BLaER1 treated with 17β-estradiol and CSF1 and Interleukin-3, amounts not matched to agents 10 nM and 100 nM (cell line): Measurements from ENCODE around the gene PHOX2A.

Experiments used
- H3K27ac ChIP-seq, 11 experiments: shearing (Covaris generic); formaldehyde crosslinking; 2 replicates each; pipeline ENCODE4 v1.8.1; 2022
- H3K27me3 ChIP-seq, 11 experiments: shearing (Covaris generic); formaldehyde crosslinking; 2 replicates each; pipeline ENCODE4 v1.8.1; 2022
- H3K36me3 ChIP-seq, 11 experiments: shearing (Covaris generic); formaldehyde crosslinking; 2 replicates each; pipeline ENCODE4 v1.8.1; 2022
- H3K4me1 ChIP-seq, 10 experiments: shearing (Covaris generic); formaldehyde crosslinking; 2 replicates each; pipeline ENCODE4 v1.8.1; 2022
- H3K4me2 ChIP-seq, 11 experiments: shearing (Covaris generic); formaldehyde crosslinking; 2 replicates each; pipeline ENCODE4 v1.8.1; 2022
- H3K4me3 ChIP-seq, 10 experiments: shearing (Covaris generic); formaldehyde crosslinking; 2 replicates each; pipeline ENCODE4 v1.8.1; 2022
- H3K9ac ChIP-seq, 11 experiments: shearing (Covaris generic); formaldehyde crosslinking; 2 replicates each; pipeline ENCODE4 v1.8.1; 2022
- H3K9me3 ChIP-seq, 11 experiments: shearing (Covaris generic); formaldehyde crosslinking; replicated peaks in 1 of 11; 2 replicates each; pipeline ENCODE4 v1.8.1; 2022
- H4K20me1 ChIP-seq, 11 experiments: shearing (Covaris generic); formaldehyde crosslinking; 2 replicates each; pipeline ENCODE4 v1.8.1; 2022
- Cebpa-rat ChIP-seq, 11 experiments: shearing (Covaris generic); IDR thresholded peaks; 2 replicates each; pipeline ENCODE4 v1.8.1; 2022

PHOX2A gene

DNA sequence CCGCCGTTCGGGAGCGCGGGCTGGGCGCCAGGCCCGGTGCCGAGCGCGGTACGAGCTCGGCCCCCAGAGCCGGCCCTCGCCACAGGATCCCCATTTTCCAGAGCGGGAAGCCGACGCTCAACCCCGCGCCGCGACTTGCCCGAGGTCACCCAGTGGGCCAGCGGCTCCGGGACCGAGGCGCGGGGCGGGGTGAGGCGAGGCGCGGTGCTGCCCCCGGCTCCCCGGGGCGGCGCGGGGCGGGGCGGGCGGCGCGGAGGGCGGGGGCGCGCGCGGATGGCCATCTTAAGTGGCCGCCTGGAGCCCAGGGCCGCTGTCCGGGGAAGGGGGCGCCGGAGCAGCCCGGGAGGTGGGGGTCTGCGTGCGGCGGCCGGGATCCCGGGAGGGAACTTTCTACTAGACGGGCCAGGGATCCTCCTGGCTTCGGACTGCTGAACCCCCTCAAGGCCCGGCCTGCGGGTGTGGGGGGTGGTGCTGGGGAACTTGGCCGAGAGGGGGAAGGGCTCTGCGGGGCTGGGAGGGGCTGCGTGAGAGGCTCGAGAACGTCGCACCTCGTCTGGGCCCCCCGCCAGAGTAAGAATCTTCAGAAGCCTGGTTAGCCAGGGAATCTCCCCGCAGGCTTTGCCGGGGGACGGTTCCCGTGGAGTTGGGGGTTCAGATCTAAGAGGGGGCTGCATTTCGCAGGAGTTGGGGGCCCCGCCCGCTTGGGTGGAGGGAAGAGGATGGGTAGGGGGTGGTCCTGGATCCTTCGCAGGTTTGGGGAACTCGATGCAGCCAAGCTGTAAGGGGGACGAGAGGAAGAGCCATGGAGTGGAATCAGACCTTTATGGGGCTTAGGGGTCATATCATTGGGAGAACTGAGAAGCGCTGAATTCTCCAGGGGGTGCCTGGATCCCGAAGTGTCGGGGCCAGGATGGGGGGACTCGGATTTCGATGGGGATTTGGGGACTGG lies 20.1 kb downstream of the PHOX2A start:
- Histone ChIP-seq H3K27ac (peak overlapping the region; percentile 83 to 95 (median 93)), H3K9ac (peak overlapping the region; percentile 93 to 97 (median 95)), H4K20me1 (peaks cover 29 to 39% (median 35%) of the 10 kb centered on the region in 11 experiments), H3K9me3 (no peaks in the 10 kb centered on the region), H3K27me3 (no peaks in the 10 kb centered on the region), H3K4me1 (peaks cover 52 to 77% (median 63%) of the 10 kb centered on the region in 10 experiments), H3K36me3 (peaks cover 21 to 30% (median 27%) of the 10 kb centered on the region in 11 experiments), H3K4me3 (peak overlapping the region; percentile 84 to 94 (median 89)), H3K4me2 (peak overlapping the region; percentile 74 to 99 (median 97))
- TF ChIP-seq Cebpa-rat (IDR thresholded peaks at IDR 0.05): no peak

DNA sequence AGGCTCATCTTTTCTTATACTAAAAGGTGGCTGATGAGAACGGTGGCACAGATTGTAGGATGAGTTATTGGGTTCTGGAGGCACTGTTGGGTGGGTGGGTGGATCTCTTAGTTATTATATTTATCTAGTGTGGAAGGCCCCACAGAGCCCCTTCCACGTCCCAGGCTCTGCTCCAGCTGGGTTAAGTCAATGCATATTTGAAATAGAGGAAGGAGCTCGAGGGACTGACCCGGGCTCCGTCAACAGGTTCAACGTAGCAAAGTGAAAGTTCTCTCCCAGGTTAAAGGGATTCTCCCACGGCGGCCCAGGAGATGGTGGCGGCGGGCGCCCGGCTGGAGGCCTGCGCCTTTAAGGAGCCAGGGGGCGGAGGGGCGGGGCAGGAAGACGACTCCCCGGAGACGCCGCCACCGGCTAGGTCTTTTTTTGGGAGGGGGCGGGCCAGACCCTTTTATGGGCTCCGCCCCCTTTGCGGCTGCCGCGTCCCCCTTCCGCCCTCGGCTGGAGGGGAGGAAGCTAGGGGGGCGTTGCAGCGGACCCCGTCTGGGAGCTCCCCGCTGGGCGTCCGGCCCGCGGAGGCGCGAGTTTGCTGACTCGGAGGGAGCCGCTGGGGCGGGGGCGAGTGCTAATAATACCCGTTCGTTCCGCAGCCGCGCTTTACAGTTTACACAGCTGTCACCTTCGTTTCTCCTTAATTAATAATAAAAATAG lies 20.9 kb downstream of the PHOX2A start:
- H3K27ac ChIP-seq: peak overlapping the region; percentile 83 to 95 (median 93)
- no peak for TF ChIP-seq Cebpa-rat (IDR thresholded peaks at IDR 0.05)
- peaks cover 21 to 31% (median 28%) of the 10 kb centered on the region in 11 experiments for H4K20me1 ChIP-seq
- H3K4me1 ChIP-seq: peaks cover 60 to 77% (median 70%) of the 10 kb centered on the region in 10 experiments
- H3K9ac ChIP-seq: peak overlapping the region; percentile 93 to 97 (median 95)
- no peaks in the 10 kb centered on the region for H3K9me3 ChIP-seq
- H3K4me2 ChIP-seq: peak overlapping the region; percentile 74 to 99 (median 97)
- H3K4me3 ChIP-seq: peak overlapping the region; percentile 84 to 94 (median 89)
- no peaks in the 10 kb centered on the region for H3K27me3 ChIP-seq
- peaks cover 12 to 22% (median 18%) of the 10 kb centered on the region in 11 experiments for H3K36me3 ChIP-seq

DNA sequence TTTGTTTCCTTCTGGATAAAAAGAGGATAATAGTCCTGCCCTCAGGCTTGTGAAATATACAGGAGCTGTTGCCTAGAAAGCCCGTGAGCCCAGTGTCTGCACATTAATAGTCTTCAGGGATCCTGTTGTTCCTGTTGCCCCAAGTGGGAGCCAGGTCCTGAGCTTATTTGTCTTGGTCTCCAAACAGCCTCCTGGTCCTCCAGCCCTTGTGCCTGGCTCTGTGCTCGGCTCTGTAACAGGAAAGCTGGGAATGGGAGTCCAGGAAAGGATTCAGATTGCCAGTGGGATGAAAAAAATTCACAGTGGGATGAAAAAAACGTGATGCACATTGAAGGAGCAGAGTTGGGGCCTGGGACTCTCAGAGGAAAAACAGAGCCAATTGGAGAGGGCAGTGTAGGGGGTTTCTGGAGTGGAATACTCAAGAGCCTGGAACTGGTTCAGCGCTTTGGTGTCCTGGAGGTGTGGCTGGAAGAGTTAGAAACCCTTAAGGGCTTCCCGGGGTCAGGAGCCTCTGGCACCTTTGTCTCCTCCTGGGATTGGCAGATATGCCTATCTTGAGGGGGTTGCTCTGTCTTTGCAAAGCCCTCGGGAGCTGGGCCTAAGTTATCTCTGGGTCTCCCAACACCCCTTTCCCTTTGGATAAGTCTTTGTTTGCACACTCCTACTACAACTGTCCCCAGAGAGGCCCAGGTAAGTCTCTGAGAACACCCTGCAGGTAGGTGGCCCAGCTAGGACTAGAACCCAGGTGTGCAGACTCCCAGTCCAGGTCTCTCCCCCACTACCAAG lies 21.7 kb downstream of the PHOX2A start:
- no peaks in the 10 kb centered on the region for H3K9me3 ChIP-seq
- H3K4me3 ChIP-seq: peak overlapping the region; percentile 84 to 94 (median 89)
- H4K20me1 ChIP-seq: peaks cover 14 to 23% (median 20%) of the 10 kb centered on the region in 11 experiments
- peak overlapping the region; percentile 93 to 97 (median 95); a peak in 21 of 22 replicates for H3K9ac ChIP-seq
- peaks cover 64 to 75% (median 70%) of the 10 kb centered on the region in 10 experiments for H3K4me1 ChIP-seq
- H3K27me3 ChIP-seq: no peaks in the 10 kb centered on the region
- H3K4me2 ChIP-seq: peak overlapping the region; percentile 74 to 99 (median 97)
- H3K36me3 ChIP-seq: peaks cover 9 to 14% (median 11%) of the 10 kb centered on the region in 11 experiments; a peak in 19 of 22 replicates
- TF ChIP-seq Cebpa-rat (IDR thresholded peaks at IDR 0.05): no peak
- H3K27ac ChIP-seq: peak overlapping the region; percentile 83 to 95 (median 93); a peak in 21 of 22 replicates

DNA sequence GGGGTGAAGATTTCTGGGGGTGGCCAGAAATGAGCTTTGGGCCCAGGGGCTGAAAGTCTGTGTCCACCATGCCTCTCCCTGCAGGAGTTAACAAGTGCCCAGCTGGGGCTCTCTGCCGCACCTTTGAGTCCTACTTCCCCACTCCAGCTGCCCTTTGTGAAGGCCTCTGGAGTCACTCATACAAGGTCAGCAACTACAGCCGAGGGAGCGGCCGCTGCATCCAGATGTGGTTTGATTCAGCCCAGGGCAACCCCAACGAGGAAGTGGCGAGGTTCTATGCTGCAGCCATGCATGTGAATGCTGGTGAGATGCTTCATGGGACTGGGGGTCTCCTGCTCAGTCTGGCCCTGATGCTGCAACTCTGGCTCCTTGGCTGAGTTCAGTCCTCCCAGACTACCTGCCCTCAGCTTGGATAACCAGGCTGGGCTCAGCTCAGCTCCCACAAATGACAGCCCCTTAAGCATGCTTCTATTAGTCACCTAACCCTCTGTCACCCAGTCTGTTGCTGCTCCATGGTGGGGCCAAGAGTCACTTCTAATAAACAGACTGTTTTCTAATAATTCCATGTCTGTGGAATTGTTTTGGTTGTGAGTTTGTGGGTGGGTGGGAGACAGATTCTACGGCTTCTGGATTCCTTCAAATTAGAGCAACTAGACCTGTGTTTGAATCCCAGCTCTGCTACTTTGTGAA lies 22.4 kb downstream of the PHOX2A start:
- Histone ChIP-seq H3K4me1 (peaks cover 64 to 75% (median 71%) of the 10 kb centered on the region in 10 experiments), H3K4me3 (peak overlapping the region in 2 of 10 experiments; percentile 84 to 86; a peak in 1 of 20 replicates), H3K27me3 (no peaks in the 10 kb centered on the region), H3K4me2 (peak overlapping the region; percentile 74 to 99 (median 97)), H3K9me3 (no peaks in the 10 kb centered on the region), H3K36me3 (peaks cover 1 to 7% (median 3%) of the 10 kb centered on the region in 11 experiments; a peak in 13 of 22 replicates), H3K27ac (peak overlapping the region in 10 of 11 experiments; percentile 14 to 95 (median 93); a peak in 18 of 22 replicates), H4K20me1 (peaks cover 6 to 15% (median 13%) of the 10 kb centered on the region in 11 experiments; a peak in 21 of 22 replicates), H3K9ac (peak overlapping the region in 10 of 11 experiments; percentile 93 to 97 (median 95); a peak in 14 of 22 replicates)
- no peak for TF ChIP-seq Cebpa-rat (IDR thresholded peaks at IDR 0.05)

GRCh38 chr11:72220696-72221363 lies 23.1 kb downstream of the PHOX2A start:
- Histone ChIP-seq H3K27ac (peak overlapping the region in 9 of 11 experiments; percentile 33 to 95 (median 93); a peak in 14 of 22 replicates), H3K4me2 (peak overlapping the region; percentile 74 to 99 (median 97))

GRCh38 chr11:72218251-72218745 lies 25.7 kb downstream of the PHOX2A start:
- Histone ChIP-seq H3K36me3 (no peaks in the 10 kb centered on the region), H3K27ac (peak overlapping the region; percentile 16 to 82 (median 64); a peak in 19 of 22 replicates), H3K4me2 (peak overlapping the region; percentile 75 to 98 (median 89)), H3K4me1 (peaks cover 58 to 75% (median 64%) of the 10 kb centered on the region in 10 experiments), H3K9me3 (peaks cover 0 to 5% (median 0%) of the 10 kb centered on the region in 11 experiments; a peak in 1 of 22 replicates), H3K4me3 (peak overlapping the region in 4 of 10 experiments; percentile 6 to 52 (median 36); a peak in 8 of 20 replicates), H3K27me3 (no peaks in the 10 kb centered on the region), H3K9ac (peak overlapping the region in 10 of 11 experiments; percentile 22 to 76 (median 42); a peak in 19 of 22 replicates), H4K20me1 (no peaks in the 10 kb centered on the region)
- no peak for TF ChIP-seq Cebpa-rat (IDR thresholded peaks at IDR 0.05)

More at GRCh38 chr11:72220696-72221363, 23.1 kb downstream of the PHOX2A start:
- peaks cover 0 to 8% (median 6%) of the 10 kb centered on the region in 11 experiments; a peak in 14 of 22 replicates for H4K20me1 ChIP-seq
- H3K27me3 ChIP-seq: no peaks in the 10 kb centered on the region
- H3K9me3 ChIP-seq: no peaks in the 10 kb centered on the region
- H3K36me3 ChIP-seq: no peaks in the 10 kb centered on the region
- peak overlapping the region in 7 of 11 experiments; percentile 3 to 97 (median 94); a peak in 5 of 22 replicates for H3K9ac ChIP-seq
- no peak overlapping the region for H3K4me3 ChIP-seq
- no peak for TF ChIP-seq Cebpa-rat (IDR thresholded peaks at IDR 0.05)
- H3K4me1 ChIP-seq: peaks cover 62 to 75% (median 69%) of the 10 kb centered on the region in 10 experiments

- H3K4me1 ChIP-seq: peaks cover 57 to 74% (median 63%) of the 10 kb centered on the region in 10 experiments
- peak overlapping the region; percentile 16 to 82 (median 64); a peak in 20 of 22 replicates for H3K27ac ChIP-seq
- H3K4me3 ChIP-seq: peak overlapping the region in 4 of 10 experiments; percentile 6 to 52 (median 36); a peak in 7 of 20 replicates
- H4K20me1 ChIP-seq: no peaks in the 10 kb centered on the region
- no peaks in the 10 kb centered on the region for H3K27me3 ChIP-seq
- TF ChIP-seq Cebpa-rat (IDR thresholded peaks at IDR 0.05): no peak
- peaks cover 0 to 5% (median 0%) of the 10 kb centered on the region in 11 experiments; a peak in 1 of 22 replicates for H3K9me3 ChIP-seq
- H3K36me3 ChIP-seq: no peaks in the 10 kb centered on the region
- peak overlapping the region; percentile 75 to 98 (median 89) for H3K4me2 ChIP-seq
- H3K9ac ChIP-seq: peak overlapping the region in 10 of 11 experiments; percentile 22 to 76 (median 42); a peak in 19 of 22 replicates
Measured at GRCh38 chr11:72217841-72218240, 26.1 kb downstream of the PHOX2A start.
